Epidermal melanocyte (primary cell): Measurements from ENCODE around the gene SPRYD4.
A peak's percentile ranks its signal among the peaks of the same experiment; 100 is the strongest.
"Not testable (repeated sequence)": the region's sequence is repeated elsewhere in the genome, so short reads cannot be mapped to it uniquely, and the experiment has no call there.

ENCODE experiments used
- DNase-seq: peaks from one replicate; pipeline ENCODE4 v3.0.0; 2011; ENCODE audit warnings: low spot score; ENCODE audit not compliant: insufficient read length

The SPRYD4 gene

DNA sequence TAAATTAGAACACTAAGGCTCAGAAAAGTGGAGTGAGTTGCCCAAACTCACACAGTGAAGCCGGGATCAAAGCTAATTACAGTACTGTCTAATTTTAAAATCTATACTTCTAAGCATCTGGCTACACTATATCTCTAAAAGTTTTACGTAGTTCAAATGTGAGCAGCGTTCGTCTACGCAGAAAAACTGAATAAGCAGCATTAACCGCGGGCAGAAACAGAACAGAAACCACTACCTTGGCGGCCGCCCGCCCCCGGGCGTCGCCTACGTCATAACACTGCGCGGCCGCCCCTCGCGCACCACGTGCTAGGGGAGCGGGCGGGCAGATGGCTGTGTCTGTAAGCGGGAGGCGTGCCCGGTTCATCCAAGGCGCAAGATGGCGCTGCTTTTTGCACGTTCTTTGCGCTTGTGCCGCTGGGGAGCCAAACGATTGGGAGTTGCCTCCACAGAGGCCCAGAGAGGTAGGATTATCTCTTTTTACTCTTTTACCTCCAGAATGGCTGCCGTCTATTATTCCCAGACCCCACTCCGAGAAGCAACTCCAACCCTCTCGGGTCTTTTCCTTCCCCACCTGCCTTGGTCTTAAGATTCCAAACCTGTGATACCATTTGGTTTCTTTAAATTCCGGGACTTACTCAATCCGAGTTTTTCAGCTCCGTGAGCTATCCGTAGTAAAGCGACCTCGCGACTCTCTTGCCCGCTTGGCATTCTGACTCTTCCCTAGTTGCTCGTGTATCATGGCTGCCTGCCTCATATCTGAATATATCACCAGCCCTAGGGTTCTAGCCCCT lies at the start of gene SPRYD4:
SPRYD4 (plus strand) TSS at position 363 of the 791 bp plus-strand sequence; CDS start at position 377, 14 bp downstream.
- DNase-seq, result peak; percentile 88

DNA sequence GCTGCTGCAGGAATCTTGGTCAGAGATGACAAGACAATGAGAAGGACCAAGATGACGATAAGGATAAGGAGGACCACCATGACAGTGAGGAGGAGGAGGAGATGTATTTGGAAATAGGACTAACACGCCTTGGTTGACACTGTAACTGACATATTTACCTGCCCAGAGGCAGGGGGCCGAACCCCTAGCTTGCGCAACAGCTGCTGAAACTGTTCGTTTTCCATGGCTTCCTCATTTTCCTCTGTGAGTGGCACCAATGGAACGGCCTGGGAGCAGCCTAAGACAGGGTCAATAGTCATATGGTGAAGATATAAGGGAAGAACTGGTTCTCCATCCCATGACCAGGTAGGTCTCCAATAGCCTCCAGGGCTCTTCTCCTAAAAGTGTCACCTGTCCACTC lies 48.0 kb upstream of the SPRYD4 start:
- DNase-seq, result no peak

DNA sequence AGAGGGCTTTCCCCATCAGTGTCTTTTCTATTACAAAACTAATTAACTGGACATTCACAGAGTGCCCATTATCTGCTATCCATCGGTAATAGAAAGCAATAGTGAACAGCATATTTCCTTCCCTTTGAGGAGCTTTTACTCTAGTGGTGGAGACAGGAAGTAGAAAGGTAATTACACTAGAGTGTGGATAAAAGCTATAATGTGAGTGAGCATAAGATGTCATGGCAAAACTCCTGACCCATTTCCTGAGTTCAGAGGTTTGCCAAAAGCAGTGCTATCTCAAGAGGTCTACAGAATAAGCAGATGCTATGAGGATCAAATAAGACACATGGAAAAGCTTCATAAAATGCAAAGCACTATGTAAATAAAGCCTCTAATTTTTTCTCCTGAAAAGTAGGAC lies 43.2 kb upstream of the SPRYD4 start:
- DNase-seq, result no peak

DNA sequence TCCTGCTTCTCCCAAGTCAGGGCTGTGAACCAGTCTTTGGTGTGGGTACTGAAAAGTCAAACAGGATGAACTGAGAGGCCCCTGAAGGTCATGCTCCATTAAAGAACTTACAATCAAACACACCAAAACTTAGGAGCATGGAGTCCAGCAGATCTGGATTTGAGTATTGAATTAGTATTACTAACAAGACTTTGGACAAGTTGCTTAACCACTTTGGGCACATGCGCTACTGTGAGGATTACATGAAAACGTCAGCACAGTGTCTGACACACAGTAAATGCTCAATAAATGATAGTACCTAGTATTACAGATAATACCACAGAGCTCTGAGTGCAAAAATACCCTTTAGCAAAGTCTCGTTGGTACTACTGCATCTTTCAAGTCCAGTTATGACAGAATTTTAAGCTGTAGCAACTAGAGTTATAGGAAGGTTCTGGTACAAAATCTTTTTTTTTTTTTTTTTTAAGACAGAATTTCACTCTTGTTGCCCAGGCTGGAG lies 42.4 kb upstream of the SPRYD4 start:
- no peak for DNase-seq

DNA sequence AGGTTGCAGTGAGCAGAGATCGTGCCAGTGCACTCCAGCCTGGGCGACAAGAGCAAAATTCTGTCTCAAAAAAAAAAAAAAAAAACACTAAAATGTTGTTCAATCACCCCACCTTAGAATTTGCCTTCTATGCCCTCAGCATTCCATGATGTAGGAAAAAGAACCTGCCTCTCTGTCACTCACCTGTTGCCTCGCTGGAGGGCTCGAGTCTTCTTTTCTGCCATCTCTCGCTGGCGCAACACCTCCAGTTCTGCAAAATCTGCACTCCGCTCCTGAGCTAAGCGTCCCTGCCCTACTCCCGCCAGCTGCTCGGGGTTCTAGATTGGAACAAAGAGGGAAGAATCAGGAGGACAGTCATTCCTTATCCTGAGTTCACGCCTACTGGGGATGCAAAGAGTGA lies 37.1 kb upstream of the SPRYD4 start:
- DNase-seq, result no peak

DNA sequence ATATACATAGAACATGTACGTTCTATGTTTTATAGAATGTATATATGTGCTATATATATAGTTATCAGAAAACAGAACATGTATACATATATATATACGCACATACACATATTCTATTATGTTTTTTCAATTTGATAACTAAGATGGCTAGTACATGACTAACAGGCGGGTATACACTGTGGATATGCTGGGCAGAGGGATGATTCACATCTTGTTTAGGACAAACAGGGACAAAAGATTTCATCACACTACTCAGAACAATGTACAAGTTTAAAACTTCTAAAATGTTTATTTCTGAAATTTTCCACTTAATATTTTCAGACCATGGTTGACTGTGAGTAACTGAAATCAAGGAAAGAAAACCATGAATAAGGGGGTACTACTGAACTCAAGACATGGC lies 36.5 kb upstream of the SPRYD4 start:
- DNase-seq, result no peak

DNA sequence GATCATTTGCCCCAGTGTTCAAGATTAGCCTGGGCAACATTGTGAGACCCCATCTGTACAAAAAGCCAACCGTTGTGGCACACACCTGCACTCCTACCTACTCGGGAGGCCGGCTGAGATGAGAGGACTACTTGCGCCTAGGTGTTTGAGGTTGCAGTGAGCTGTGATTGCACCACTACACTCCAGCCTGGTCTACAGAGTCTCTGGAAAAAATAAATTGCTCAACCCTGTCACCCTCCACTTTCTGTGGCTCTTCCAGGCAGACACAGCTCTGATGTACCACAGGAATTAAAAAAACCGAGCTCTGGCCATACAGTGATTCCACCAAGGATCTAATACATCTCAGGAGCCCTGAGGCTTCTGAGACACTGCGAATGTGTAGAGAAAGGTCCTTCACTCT lies 33.5 kb upstream of the SPRYD4 start:
- DNase-seq, result no peak

DNA sequence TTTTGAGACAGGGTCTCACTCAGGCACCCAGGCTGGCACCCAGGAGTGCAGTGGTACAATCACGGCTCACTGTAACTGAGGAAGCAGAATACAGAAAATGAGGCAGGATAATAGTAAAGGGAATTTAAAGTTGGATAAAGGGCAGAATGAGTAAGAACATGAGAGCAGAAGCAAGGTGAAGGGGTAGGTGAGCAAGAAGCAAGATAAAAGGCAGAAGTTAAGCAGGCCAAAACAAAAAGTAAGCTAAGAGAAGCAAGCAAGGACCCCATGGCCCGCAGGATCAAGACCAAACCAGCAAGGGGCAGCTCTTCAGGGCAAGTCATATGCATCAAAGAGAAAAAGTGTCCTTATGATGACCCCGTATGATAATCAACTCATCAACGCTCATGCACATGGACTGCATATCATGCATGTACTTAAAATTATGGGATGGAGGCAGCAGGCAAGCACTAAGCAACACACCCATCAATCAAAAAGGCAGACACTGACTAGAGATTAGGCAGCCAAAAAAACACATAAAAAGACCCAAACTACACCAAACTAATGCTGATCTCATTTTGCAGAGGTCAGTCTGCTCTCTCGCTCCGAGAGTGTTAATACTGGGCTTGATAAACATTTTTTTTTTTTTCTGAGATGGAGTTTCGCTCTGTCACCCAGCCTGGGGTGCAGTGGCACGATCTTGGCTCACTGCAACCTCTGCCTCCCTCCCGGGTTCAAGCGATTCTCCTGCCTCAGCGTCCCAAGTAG lies 30.8 kb upstream of the SPRYD4 start:
- no peak for DNase-seq

DNA sequence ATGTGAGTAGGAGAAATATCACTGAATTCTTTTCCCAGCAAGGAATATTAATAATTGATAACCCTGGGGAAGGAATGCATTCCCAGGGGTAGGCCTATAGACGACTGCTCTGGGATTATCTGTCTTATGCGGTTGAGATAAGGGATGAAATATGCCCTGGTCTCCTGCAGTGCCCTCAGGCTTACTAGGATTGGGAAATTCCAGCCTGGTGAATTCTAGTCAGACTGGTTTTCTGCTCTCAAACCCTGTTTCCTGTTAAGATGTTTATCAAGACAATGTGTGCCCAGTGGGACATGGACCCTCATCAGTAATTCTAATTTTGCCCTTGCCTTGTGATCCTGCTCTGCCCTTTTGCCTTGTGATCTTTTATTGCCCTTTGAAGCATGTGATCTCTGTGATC lies 25.2 kb upstream of the SPRYD4 start:
- DNase-seq, result not testable (repeated sequence)

DNA sequence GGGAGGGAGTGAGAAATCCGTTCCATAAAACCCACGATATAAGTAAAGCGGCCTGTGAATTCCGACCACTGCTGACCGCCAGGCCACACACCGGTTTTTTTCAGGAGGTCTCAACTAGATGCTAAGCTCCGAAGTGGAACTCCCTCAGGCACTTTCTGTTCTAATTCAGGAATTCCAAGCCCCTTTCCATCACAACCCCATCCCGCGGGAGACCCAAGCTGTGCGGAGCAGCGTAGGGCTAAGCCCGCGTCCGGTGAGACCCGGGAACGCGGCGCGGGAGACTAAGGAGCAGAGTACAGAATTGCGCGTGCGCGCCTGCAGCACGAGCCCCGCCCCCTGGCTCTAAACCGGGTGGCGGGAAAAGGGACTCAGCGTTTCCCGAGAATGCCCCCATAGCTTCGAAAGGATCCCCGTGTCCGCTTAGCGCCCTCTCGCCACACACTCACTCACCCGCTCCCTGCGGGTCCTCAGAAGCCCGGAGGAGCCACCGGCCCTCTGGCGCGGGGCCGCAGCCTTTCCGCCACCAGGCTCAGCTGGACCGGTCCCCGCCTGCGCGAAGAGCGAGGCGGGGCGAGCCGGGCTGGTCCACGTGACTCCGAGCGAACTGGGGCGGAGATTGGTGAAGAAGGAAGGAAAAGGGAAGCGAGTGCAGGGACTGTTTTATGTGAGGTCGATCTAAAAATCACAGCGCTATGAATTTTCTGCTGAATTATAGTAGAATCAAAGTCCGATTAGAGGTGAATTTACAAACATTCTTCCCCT lies 19.3 kb upstream of the SPRYD4 start, which contains the start of gene TIMELESS:
TIMELESS (minus strand) TSS at position 567 of the 762 bp plus-strand sequence. CDS start 15,256 bp downstream, outside the sequence.
- DNase-seq, result peak; percentile 99

DNA sequence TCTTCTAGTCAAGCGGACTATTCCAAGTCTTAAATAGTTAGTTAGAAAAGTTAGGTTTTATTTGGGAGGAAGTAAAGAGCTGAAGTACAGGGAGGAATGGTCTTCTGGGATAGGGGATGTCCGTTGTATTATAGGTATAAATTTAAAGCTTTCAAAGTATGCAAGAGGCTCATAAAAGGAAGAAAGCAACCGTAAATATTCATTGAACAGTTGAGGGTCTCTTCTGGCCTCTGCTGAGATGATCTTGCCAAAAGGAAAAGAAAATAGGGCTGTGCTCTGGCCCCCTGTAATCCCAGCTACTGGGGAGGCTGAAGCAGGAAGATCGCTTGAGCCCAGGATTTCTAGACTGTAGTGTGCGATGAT lies 18.8 kb upstream of the SPRYD4 start:
- DNase-seq, result no peak

DNA sequence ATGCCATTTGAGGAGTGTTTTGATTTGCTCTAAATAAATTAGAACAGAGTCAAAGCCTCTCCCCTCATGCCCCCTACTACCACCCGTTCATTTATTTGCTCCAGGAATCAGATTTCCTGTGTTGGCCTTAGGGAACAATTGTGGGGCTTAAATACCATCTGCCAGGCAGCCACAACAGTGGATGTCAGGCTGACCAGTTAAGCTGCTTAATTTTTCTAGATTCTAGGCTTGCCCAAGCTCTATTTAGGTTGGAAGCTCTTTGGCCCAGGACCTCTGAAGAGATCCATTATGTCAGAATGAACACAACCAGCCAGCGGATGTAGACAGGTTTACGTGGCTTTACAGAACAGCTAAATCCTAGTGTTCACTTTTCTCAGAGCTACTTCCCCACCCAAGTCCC lies 18.1 kb upstream of the SPRYD4 start:
- no peak for DNase-seq

DNA sequence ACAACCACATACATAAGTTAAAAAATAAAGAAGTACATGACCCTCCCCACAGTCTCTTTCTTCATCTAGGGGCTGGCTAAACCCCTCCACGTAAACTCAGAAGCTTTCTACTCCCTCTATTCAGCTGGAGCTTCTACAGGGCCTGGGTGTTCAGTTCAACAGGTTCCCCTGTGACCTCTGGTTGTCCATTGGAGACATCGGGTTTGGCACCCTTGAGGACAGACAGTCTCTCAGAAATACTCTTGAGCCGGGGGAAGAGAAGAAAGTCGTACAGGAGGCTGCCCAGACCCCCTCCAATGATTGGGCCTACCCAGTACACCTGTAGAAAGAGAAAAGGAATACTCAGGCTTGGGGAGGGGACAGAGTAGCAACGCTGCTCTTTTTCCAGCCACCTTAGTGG lies 17.2 kb upstream of the SPRYD4 start:
- no peak for DNase-seq

DNA sequence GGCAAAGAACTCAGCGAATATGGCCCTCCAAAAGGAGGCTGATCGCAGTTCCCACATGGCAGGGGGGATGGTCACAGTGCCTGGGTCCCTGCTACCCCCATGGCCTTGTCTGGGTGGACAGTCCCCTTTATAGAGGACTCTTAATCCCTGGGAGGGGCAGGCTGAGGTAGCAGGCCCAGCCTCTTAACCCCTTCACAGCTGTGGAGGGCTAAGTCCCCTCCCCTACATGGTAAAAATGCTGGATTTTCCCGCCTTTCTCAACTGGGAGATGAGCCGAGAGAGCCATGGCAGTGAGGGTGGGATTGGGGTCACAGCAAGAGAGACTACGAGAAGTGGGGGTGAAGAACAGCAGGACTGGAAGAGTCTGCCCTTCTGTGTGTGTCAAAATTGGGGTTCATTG lies 13.8 kb upstream of the SPRYD4 start, which contains the start of gene MIP:
MIP (minus strand) TSS at position 101 of the 400 bp plus-strand sequence; CDS start at position 57, 44 bp downstream.
- DNase-seq, result no peak

DNA sequence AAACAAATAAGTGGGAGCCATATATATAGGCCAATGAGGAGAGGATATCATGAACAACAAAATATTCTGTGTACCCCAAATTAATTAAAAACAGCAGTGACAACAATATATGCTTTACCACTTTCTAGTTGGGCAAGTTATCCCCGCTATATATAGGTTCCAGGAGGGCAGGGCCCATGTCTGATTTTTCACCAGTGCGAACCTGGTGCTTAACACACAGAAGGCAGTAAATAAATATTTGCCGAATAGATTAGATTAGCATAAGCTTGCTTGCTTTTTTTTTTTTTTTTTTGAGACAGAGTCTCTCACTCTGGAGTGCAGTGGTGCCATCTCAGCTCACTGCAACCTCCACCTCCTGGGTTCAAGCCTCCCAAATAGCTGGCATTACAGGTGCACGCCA lies 10.6 kb upstream of the SPRYD4 start:
- DNase-seq, result no peak

DNA sequence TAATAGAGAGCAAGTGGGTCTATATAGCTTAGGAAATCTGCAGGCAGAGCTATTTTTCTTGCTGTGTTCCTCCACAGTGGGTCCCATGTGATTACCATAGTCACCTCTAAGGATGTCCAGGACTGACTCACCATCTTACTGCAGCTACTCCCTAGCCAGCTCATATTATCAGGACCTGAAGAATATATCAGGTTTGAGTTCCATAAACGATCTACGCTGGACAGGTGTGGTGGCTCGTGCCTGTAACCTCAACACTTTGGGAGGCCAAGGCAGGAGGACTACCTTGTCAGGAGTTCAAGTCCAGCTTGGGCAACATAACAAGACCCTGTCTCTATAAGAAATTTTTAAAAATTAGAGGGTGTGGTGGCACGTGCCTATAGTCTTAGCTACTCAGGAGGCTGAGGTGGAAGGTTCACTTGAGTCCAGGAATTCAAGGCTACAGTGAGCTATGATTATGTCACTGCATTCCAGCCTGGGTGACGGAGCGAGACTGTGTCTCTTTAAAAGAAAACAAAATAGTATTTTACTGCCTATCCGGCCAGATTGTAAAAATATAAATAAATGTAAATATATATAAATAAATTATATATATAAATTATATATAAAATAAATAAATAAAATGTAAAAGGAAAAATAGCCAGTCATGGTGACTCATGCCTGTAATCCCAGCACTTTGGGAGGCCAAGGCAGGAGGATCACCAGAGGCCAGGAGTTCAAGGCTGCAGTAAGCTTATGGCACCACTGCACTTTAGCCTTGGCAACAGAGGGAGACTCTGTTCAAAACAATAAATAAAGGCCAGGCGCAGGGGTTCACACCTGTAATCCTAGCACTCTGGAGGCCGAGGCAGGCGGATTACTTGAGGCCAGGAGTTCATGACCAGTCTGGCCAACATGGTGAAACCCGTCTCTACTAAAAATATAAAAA lies 6.9 kb upstream of the SPRYD4 start:
- no peak for DNase-seq

DNA sequence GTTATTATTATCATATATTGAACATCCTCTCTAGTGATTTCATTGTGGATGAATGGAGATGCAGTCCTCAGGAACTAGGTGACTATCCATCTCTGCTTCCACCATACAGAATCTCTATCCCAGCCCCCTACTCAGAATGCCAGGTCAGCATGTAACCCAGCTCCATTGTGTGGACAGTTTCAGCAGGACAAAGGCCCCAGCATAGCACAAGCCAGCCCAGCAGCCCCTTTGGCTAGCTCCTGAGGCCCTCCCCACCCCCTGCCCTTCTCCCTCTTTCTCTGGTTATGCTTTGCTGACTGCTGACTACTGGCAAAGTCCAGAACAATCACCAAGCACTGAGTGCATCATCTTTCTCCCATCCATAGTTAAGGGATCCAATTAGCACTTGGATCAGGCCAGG lies 5.8 kb upstream of the SPRYD4 start:
- no peak for DNase-seq

DNA sequence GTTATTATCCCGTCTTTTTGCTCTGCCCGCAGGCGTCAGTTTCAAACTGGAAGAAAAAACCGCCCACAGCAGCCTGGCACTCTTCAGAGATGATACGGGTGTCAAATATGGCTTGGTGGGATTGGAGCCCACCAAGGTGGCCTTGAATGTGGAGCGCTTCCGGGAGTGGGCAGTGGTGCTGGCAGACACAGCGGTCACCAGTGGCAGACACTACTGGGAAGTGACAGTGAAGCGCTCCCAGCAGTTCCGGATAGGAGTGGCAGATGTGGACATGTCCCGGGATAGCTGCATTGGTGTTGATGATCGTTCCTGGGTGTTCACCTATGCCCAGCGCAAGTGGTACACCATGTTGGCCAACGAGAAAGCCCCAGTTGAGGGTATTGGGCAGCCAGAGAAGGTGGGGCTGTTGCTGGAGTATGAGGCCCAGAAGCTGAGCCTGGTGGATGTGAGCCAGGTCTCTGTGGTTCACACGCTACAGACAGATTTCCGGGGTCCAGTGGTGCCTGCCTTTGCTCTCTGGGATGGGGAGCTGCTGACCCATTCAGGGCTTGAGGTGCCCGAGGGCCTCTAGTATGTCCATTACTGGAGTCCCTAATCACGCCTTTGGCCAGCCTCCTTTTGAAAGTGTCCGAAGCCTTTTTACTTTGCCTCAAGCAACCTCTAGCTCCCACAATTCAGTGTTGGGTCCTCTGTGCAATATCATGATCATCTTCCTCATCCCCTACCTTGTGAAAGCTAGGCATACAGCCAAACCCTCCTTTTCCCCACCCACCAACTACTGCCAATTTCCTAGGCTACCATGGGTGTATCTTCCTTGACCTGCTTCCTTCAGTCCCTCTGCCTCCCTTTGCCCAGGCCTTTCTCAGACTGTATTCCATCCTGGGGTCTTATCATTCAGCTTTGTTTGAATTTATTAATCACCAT lies 891 bp downstream of the SPRYD4 start:
- no peak for DNase-seq

DNA sequence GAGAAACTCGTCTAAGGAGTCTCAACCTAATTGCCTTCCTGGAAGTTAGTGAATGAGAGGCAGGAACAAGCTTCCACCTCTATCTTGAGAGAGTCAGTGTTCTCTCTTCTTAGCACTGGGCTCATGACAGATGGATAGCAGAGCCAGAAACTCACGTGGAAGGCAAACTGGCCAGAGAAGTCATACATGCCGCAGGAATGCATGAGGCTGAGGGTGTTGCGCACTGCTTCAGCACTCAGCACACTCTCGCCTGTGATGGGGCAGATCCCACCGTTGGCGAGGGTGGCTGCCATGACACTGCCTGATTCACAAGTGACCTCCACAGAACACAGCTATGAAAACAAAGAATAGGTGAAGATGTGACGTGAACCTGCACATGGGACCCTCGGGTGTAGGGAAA lies 6.0 kb downstream of the SPRYD4 start:
- no peak for DNase-seq

DNA sequence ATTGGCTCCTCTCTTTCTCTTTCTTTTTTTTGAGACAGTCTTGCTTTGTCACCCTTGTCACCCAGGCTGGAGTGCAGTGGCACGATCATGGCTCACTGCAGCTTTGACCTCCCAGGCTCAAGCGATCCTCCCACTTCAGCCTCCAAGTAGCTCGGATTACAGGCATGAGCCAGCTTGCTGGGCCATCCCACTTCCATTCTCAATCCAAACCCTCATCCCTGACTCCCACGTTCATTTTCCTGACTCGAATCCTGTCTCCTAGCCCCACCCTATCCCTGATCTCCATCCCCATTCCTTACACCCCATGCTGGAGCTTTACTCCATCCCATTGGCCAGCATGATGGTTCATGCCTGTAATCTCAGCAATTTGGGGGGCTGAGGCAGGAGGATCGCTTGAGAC lies 7.8 kb downstream of the SPRYD4 start:
- DNase-seq, result no peak
